ENCODE measurements around the gene SGMS1. TPM values are rescaled to one million over a fixed set of nuclear protein-coding genes. Genes with fewer than 3 reads are reported as not detected.
"Not testable (repeated sequence)": the region's sequence is repeated elsewhere in the genome, so short reads cannot be mapped to it uniquely, and the experiment has no call there.

The SGMS1 gene
- total RNA-seq (10 to 100 TPM; 47.0 to 54.0 TPM), polyA plus RNA-seq (ENCODE audit: insufficient read length in 6 of 6) (10 to 100 TPM; 51.9 to 58.1 (median 54.9) TPM)
- long read RNA-seq, donor 1, partial matches to known transcripts, result 5 of 13 reads
- long read RNA-seq, donor 1, other reads (novel, unspliced or antisense), result 0 of 13 reads
- long read RNA-seq, donor 2, transcript SGMS1-204 (2 exons, 625 nt), result major isoform, 5 of 11 reads
- long read RNA-seq, donor 2, partial matches to known transcripts, result 0 of 11 reads
- long read RNA-seq, donor 2, other reads (novel, unspliced or antisense), result 0 of 11 reads
- long read RNA-seq, donor 3, partial matches to known transcripts, result 0 of 7 reads
- long read RNA-seq, donor 3, other reads (novel, unspliced or antisense), result 0 of 7 reads
- long read RNA-seq, donor 4, partial matches to known transcripts, result 3 of 8 reads
- long read RNA-seq, donor 4, other reads (novel, unspliced or antisense), result 3 of 8 reads
- long read RNA-seq, donor 5, partial matches to known transcripts, result 0 of 8 reads
- long read RNA-seq, donor 5, other reads (novel, unspliced or antisense), result 0 of 8 reads
- long read RNA-seq, donor 6, partial matches to known transcripts, result 0 of 13 reads
- long read RNA-seq, donor 6, other reads (novel, unspliced or antisense), result 8 of 13 reads
- long read RNA-seq, donor 7, partial matches to known transcripts, result 0 of 5 reads
- long read RNA-seq, donor 7, other reads (novel, unspliced or antisense), result 0 of 5 reads
- long read RNA-seq, donor 8, partial matches to known transcripts, result 0 of 4 reads
- long read RNA-seq, donor 8, other reads (novel, unspliced or antisense), result 0 of 4 reads
- long read RNA-seq, donor 9, result 0 reads
- long read RNA-seq, donor 10, partial matches to known transcripts, result 2 of 4 reads
- long read RNA-seq, donor 10, other reads (novel, unspliced or antisense), result 2 of 4 reads
- long read RNA-seq, donor 11, partial matches to known transcripts, result 0 of 5 reads
- long read RNA-seq, donor 11, other reads (novel, unspliced or antisense), result 0 of 5 reads
- long read RNA-seq, donor 12, partial matches to known transcripts, result 0 of 4 reads
- long read RNA-seq, donor 12, other reads (novel, unspliced or antisense), result 0 of 4 reads

DNA sequence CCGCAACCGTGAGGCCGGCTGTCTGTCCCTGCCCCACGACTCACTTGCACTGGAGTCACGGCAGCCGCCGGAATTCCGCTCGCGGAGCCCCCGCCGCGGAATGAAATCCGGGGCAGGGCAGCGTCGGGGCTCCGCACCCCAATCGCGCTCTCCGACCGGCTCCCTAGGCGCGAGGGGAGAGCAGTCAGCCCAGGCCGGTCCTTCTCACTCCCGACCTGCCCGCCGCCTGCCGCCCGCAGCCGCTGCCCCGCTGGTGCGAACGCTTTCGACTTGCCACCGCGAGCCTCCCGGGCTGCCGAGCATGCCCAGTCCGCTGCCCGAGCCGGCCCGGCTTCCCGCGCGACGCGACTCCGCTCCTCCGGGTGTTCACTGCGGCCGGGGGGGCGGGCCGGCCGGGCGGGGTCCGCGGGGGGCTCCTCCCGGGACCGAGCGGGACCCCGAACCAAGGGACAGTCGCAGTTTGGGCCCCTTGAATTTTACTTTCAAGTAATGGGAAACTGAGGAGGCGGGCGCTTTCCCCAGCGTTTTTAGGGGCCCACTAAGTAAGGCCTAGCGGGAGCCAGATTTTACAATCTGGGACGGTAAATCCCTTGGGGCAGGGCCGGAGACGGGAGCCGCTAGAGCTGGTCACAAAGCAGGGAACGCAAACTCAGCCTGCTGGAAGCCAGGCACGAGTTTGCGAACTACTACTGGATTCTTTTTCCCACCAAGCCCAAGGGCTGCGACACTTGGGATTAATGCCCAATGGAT is at the start of gene SGMS1:
TSS of gene SGMS1 (minus strand) at position 294 of the 750 bp plus-strand sequence. CDS start 279,842 bp downstream, outside the sequence.
- intact Hi-C loops (cut with DNase I), result loop anchor here in 1 of 2 donors (5.0 kb wide), 2 partner anchors 62 to 207 kb away; no protein-coding TSS in a partner anchor
- peaks cover 9 to 31% of the 10 kb centered on the region in 2 donors for H3K4me1 ChIP-seq
- no peaks in the 10 kb centered on the region for H3K27me3 ChIP-seq
- no peaks in the 10 kb centered on the region for H3K36me3 ChIP-seq
- H3K9me3 ChIP-seq, result no peaks in the 10 kb centered on the region
- DNase-seq (peak; percentile 84 to 97 (median 90)), ATAC-seq (peak; percentile 79)
- TF ChIP-seq, protein P1, sequence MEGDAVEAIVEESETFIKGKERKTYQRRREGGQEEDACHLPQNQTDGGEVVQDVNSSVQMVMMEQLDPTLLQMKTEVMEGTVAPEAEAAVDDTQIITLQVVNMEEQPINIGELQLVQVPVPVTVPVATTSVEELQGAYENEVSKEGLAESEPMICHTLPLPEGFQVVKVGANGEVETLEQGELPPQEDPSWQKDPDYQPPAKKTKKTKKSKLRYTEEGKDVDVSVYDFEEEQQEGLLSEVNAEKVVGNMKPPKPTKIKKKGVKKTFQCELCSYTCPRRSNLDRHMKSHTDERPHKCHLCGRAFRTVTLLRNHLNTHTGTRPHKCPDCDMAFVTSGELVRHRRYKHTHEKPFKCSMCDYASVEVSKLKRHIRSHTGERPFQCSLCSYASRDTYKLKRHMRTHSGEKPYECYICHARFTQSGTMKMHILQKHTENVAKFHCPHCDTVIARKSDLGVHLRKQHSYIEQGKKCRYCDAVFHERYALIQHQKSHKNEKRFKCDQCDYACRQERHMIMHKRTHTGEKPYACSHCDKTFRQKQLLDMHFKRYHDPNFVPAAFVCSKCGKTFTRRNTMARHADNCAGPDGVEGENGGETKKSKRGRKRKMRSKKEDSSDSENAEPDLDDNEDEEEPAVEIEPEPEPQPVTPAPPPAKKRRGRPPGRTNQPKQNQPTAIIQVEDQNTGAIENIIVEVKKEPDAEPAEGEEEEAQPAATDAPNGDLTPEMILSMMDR (IDR thresholded peaks at IDR 0.05), result no peak
- peak within 1 kb of the TSS; percentile 99 for H3K27ac ChIP-seq
- H3K4me3 ChIP-seq, result peak within 1 kb of the TSS; percentile 90 to 96

DNA sequence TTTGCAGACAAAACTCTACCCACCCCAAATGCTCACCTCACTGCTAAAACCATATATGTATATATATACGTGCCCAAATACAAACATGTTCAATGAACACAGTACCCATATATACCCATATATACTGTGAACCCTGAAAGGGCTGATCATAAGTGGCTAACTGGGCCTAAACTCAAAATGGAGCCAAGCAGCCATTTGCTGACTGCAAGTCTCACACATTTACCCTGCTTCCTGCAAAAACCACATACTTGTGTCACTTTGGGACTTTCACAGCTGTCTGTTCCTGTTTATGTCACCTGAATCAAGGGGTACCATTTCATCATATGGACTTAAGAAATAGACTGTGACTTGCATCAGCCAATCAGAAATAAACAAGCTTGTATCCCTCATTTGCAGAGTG is 48.4 kb upstream of the SGMS1 start:
- H3K4me3 ChIP-seq; H3K4me1 ChIP-seq; intact Hi-C loops (cut with DNase I); H3K27me3 ChIP-seq; H3K9me3 ChIP-seq; DNase-seq; ATAC-seq; H3K36me3 ChIP-seq: not testable (repeated sequence)
- peak overlapping the region in 1 of 2 donors; percentile 5 for H3K27ac ChIP-seq

DNA sequence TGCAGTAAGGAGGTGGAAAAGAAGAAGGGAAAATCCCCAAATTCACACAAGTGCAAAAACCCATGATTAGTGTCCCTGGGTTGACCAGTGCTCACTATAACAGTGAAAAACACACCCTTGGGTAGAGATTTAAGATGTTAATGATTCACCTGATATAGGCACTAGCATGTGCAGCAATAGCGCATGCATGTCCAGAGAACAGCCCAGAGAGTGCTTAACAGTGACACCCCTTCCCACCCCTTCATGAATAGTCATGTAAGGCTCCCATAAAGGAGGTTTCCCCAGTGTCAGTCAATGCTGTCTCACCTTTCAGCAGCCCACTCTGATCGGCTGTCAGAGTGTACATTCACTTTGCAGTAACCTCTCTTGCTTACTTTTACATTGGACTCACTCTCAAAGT is 47.9 kb upstream of the SGMS1 start:
- ATAC-seq, H3K36me3 ChIP-seq: not testable (repeated sequence)

DNA sequence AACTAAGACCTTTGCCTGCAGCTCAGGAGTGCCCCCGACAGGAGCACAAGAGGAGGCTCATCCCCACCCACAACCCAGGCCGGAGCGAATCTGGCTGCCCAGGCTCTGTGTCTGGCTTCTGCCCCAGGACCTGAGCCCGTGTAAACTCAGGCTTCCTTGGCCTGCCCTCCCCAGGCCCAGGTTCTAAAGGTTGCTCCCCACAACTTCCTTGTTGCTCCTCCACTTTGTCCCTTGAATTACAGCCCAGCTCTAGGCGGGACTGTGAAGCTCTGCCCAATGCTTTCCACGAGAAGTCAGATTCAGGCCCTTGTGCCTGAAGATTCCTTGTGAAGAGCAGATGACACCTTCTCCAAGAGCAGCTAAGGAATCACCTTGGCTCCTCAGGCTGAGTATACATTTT is 46.2 kb upstream of the SGMS1 start:
- H3K27ac ChIP-seq; ATAC-seq; H3K4me3 ChIP-seq; H3K27me3 ChIP-seq; H3K4me1 ChIP-seq; H3K9me3 ChIP-seq; intact Hi-C loops (cut with DNase I); H3K36me3 ChIP-seq; DNase-seq: not testable (repeated sequence)

More for the DNA sequence above, 47.9 kb upstream of the SGMS1 start:
- DNase-seq; H3K9me3 ChIP-seq; intact Hi-C loops (cut with DNase I); H3K27me3 ChIP-seq; H3K4me1 ChIP-seq; H3K4me3 ChIP-seq; H3K27ac ChIP-seq: not testable (repeated sequence)

DNA sequence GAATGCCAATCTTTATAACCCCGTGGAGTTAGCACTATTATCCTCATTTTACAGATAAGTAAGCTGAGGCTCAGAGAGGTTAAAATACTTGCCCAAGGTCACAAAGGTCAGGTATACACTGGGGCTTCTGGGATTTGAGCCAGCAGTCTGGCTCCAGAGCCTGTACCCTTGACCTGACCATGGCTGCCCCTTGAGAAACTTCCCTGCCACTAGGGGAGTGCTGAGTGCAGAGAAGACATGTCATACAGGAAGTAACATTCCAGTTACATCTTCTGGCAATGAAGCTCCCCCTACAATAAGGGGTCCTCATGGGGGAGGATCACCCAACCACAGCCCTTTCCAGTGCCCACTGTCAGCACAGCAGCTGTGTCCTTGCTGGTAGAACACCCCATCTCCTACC is 43.6 kb upstream of the SGMS1 start:
- H3K4me3 ChIP-seq; H3K9me3 ChIP-seq; H3K27me3 ChIP-seq; DNase-seq; ATAC-seq; H3K27ac ChIP-seq; H3K4me1 ChIP-seq; intact Hi-C loops (cut with DNase I); H3K36me3 ChIP-seq: not testable (repeated sequence)

DNA sequence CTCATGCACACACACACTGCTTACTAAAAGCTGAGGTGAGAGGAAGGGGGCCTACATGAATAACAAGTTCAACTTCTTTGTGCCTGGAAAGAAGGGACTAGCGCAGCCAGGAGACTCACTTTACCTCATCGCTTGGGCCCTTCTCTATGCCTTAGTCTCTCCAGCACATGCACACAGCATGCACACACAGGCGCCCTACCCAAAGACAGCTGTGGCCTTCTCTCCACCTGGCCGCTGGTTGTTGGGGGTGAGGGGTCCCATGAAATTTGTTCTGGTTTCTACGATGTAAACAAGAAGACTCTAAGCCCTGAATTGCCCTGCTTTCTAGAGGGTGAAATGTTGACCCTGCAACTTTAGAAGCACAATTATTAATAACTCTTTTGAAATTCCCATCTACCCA is 38.7 kb upstream of the SGMS1 start:
- ATAC-seq; H3K27me3 ChIP-seq; intact Hi-C loops (cut with DNase I); H3K4me1 ChIP-seq; H3K9me3 ChIP-seq; H3K36me3 ChIP-seq; H3K27ac ChIP-seq; H3K4me3 ChIP-seq; DNase-seq: not testable (repeated sequence)

DNA sequence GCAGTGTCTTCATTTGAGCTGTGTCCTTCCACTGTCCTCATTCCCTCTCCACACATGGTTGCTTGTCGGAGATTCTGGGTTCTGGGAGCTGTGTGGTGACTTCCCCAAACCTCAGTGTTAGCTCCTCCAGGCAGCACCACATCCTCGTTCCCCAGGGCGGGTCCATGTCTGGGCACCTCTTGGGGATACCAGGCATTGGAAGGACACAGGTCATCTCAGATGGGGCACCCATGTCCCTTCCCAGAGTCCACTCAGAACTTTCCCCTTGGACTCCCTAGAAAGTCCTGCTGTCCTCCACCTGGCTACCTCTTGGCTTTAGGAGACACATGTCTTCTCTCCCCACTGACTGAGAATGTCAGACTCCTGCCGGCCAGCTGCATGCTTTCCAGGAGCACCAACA is 37.8 kb upstream of the SGMS1 start:
- H3K27me3 ChIP-seq; ATAC-seq; intact Hi-C loops (cut with DNase I); H3K9me3 ChIP-seq; H3K4me3 ChIP-seq; H3K27ac ChIP-seq; H3K36me3 ChIP-seq; DNase-seq; H3K4me1 ChIP-seq: not testable (repeated sequence)
